ENCODE measurements around the gene PXN.

- no peak for TF ChIP-seq CTCF (IDR thresholded peaks at IDR 0.05)
- TF ChIP-seq POLR2A (IDR thresholded peaks at IDR 0.05), result no peak
Measured at GRCh38 chr12:120194226-120194533, 71.3 kb downstream of the PXN start.

Measured in right lobe of liver (tissue), 4 donors.